Stomach (tissue), 4 donors: ENCODE measurements around the gene TXNIP.

Source experiments
- CTCF ChIP-seq, 7 experiments: fragments of 450-650 bp in 4 of 7; fragments of 200-600 bp in 3 of 7; sonication (generic) in 3 of 7; IDR thresholded peaks; one replicate each; pipeline ENCODE4 v1.5.1; 2016 to 2019; ENCODE audit warnings: antibody characterized with exemption in 7 of 7, control low read depth in 2 of 7, mild to moderate bottlenecking in 1 of 7
- EP300 ChIP-seq: sonication (generic); formaldehyde crosslinking; IDR thresholded peaks from one replicate; pipeline ENCODE4 v1.6.1; 2017; ENCODE audit warnings: antibody characterized with exemption
- POLR2A ChIP-seq, 4 donors: fragments of 450-650 bp; IDR thresholded peaks; one replicate each; pipeline ENCODE4 v1.6.1; 2016; ENCODE audit warnings: antibody characterized with exemption in 4 of 4, control low read depth in 2 of 4, mild to moderate bottlenecking in 1 of 4, moderate library complexity in 1 of 4

GRCh38 chr1:145963265-145964019 lies 32.9 kb downstream of the TXNIP start:
- TF ChIP-seq EP300 (no peak), POLR2A (IDR thresholded peaks at IDR 0.05) (no peak), CTCF (IDR thresholded peaks at IDR 0.05) (no peak)
